ENCODE measurements around the gene GARIN3.

Gene GARIN3

GRCh38 chr5:157197086-157197485 lies 31.0 kb upstream of the GARIN3 start:
- no peak overlapping the region for H3K14ac ChIP-seq (ENCODE audit: low read length)
- H3K23ac ChIP-seq (ENCODE audit: low read length), result no peak overlapping the region
- no peaks in the 10 kb centered on the region for H3K36me3 ChIP-seq (ENCODE audit: control insufficient read depth in 1 of 2, insufficient read depth in 2 of 2, low read length in 2 of 2)
- no peak overlapping the region for H3K18ac ChIP-seq (ENCODE audit: low read length)
- no peaks in the 10 kb centered on the region for H3K27me3 ChIP-seq (ENCODE audit: insufficient read depth, low read length)
- H3K4me2 ChIP-seq (ENCODE audit: low read length), result no peak overlapping the region
- no peak overlapping the region for H4K91ac ChIP-seq (ENCODE audit: low read depth, low read length)
- no peak overlapping the region for H4K12ac ChIP-seq (ENCODE audit: low read depth, low read length)
- H3K9ac ChIP-seq (ENCODE audit: low read length), result no peak overlapping the region
- H2BK120ac ChIP-seq (ENCODE audit: insufficient read depth, low read length, poor library complexity), result no peak overlapping the region
- H3K4me1 ChIP-seq (ENCODE audit: control insufficient read depth in 1 of 2, insufficient read depth in 2 of 2, low read length in 2 of 2), result no peaks in the 10 kb centered on the region
- no peaks in the 10 kb centered on the region for H3K79me2 ChIP-seq (ENCODE audit: control insufficient read depth, insufficient read depth, low read length, poor library complexity)
- no peak overlapping the region for H3K4me3 ChIP-seq (ENCODE audit: low read depth, low read length)
- H3K27ac ChIP-seq (ENCODE audit: low read depth, low read length), result no peak overlapping the region
- no CpG with 5 or more reads among the region's 3 CpGs for WGBS (ENCODE audit: extremely low coverage, insufficient coverage, insufficient read length)
- no peak overlapping the region for H2AFZ ChIP-seq (ENCODE audit: insufficient read depth, low read length, poor library complexity)
- no peak overlapping the region for H3K4ac ChIP-seq (ENCODE audit: low read depth, low read length)
- DNase-seq, result no peak
- H2AK5ac ChIP-seq (ENCODE audit: low read length), result no peak overlapping the region
- no peak overlapping the region for H4K8ac ChIP-seq (ENCODE audit: low read depth, low read length)
- H3K9me3 ChIP-seq (ENCODE audit: insufficient read depth, low read depth, low read length), result no peaks in the 10 kb centered on the region
- H2BK12ac ChIP-seq (ENCODE audit: low read length), result no peak overlapping the region
- no peaks in the 10 kb centered on the region for H3K79me1 ChIP-seq (ENCODE audit: low read length)
- H2BK5ac ChIP-seq (ENCODE audit: low read depth, low read length, poor library complexity), result no peak overlapping the region

GRCh38 chr5:157196045-157196444 lies 30.0 kb upstream of the GARIN3 start:
- no peaks in the 10 kb centered on the region for H3K79me1 ChIP-seq (ENCODE audit: low read length)
- H2AK5ac ChIP-seq (ENCODE audit: low read length), result no peak overlapping the region
- no peak overlapping the region for H3K4me3 ChIP-seq (ENCODE audit: low read depth, low read length)
- H3K14ac ChIP-seq (ENCODE audit: low read length), result no peak overlapping the region
- H2BK120ac ChIP-seq (ENCODE audit: insufficient read depth, low read length, poor library complexity), result no peak overlapping the region
- no peaks in the 10 kb centered on the region for H3K4me1 ChIP-seq (ENCODE audit: control insufficient read depth in 1 of 2, insufficient read depth in 2 of 2, low read length in 2 of 2)
- H2AFZ ChIP-seq (ENCODE audit: insufficient read depth, low read length, poor library complexity), result no peak overlapping the region
- no peak overlapping the region for H3K23ac ChIP-seq (ENCODE audit: low read length)
- no peaks in the 10 kb centered on the region for H3K27me3 ChIP-seq (ENCODE audit: insufficient read depth, low read length)
- H3K9me3 ChIP-seq (ENCODE audit: insufficient read depth, low read depth, low read length), result no peaks in the 10 kb centered on the region
- H3K18ac ChIP-seq (ENCODE audit: low read length), result no peak overlapping the region
- H2BK12ac ChIP-seq (ENCODE audit: low read length), result no peak overlapping the region
- no peaks in the 10 kb centered on the region for H3K36me3 ChIP-seq (ENCODE audit: control insufficient read depth in 1 of 2, insufficient read depth in 2 of 2, low read length in 2 of 2)
- no peak overlapping the region for H3K27ac ChIP-seq (ENCODE audit: low read depth, low read length)
- no peaks in the 10 kb centered on the region for H3K79me2 ChIP-seq (ENCODE audit: control insufficient read depth, insufficient read depth, low read length, poor library complexity)
- H4K8ac ChIP-seq (ENCODE audit: low read depth, low read length), result no peak overlapping the region
- H3K4me2 ChIP-seq (ENCODE audit: low read length), result no peak overlapping the region
- H2BK5ac ChIP-seq (ENCODE audit: low read depth, low read length, poor library complexity), result no peak overlapping the region
- H4K91ac ChIP-seq (ENCODE audit: low read depth, low read length), result no peak overlapping the region
- DNase-seq, result no peak
- H4K12ac ChIP-seq (ENCODE audit: low read depth, low read length), result no peak overlapping the region
- no peak overlapping the region for H3K4ac ChIP-seq (ENCODE audit: low read depth, low read length)
- no peak overlapping the region for H3K9ac ChIP-seq (ENCODE audit: low read length)

- H3K4me3 ChIP-seq (ENCODE audit: low read depth, low read length), result no peak overlapping the region
These were observed 27.8 kb upstream of the GARIN3 start for GRCh38 chr5:157193699-157194424.

GRCh38 chr5:157189223-157189622 lies 23.2 kb upstream of the GARIN3 start:
- Histone ChIP-seq H3K4ac (ENCODE audit: low read depth, low read length) (no peak overlapping the region), H4K8ac (ENCODE audit: low read depth, low read length) (no peak overlapping the region), H3K4me2 (ENCODE audit: low read length) (no peak overlapping the region), H3K36me3 (ENCODE audit: control insufficient read depth in 1 of 2, insufficient read depth in 2 of 2, low read length in 2 of 2) (no peaks in the 10 kb centered on the region), H2AK5ac (ENCODE audit: low read length) (no peak overlapping the region), H3K14ac (ENCODE audit: low read length) (no peak overlapping the region), H3K27ac (ENCODE audit: low read depth, low read length) (no peak overlapping the region), H2BK120ac (ENCODE audit: insufficient read depth, low read length, poor library complexity) (no peak overlapping the region), H3K79me2 (ENCODE audit: control insufficient read depth, insufficient read depth, low read length, poor library complexity) (no peaks in the 10 kb centered on the region), H3K9ac (ENCODE audit: low read length) (no peak overlapping the region), H2AFZ (ENCODE audit: insufficient read depth, low read length, poor library complexity) (no peak overlapping the region), H3K23ac (ENCODE audit: low read length) (no peak overlapping the region), H4K91ac (ENCODE audit: low read depth, low read length) (no peak overlapping the region), H3K4me3 (ENCODE audit: low read depth, low read length) (no peak overlapping the region), H3K18ac (ENCODE audit: low read length) (no peak overlapping the region), H3K27me3 (ENCODE audit: insufficient read depth, low read length) (no peaks in the 10 kb centered on the region), H2BK12ac (ENCODE audit: low read length) (no peak overlapping the region), H4K12ac (ENCODE audit: low read depth, low read length) (no peak overlapping the region), H3K9me3 (ENCODE audit: insufficient read depth, low read depth, low read length) (no peaks in the 10 kb centered on the region), H3K4me1 (ENCODE audit: control insufficient read depth in 1 of 2, insufficient read depth in 2 of 2, low read length in 2 of 2) (no peaks in the 10 kb centered on the region), H3K79me1 (ENCODE audit: low read length) (no peaks in the 10 kb centered on the region), H2BK5ac (ENCODE audit: low read depth, low read length, poor library complexity) (no peak overlapping the region)
- no peak for DNase-seq
- no CpG with 5 or more reads among the region's 7 CpGs for WGBS (ENCODE audit: extremely low coverage, insufficient coverage, insufficient read length)

More at GRCh38 chr5:157193699-157194424, 27.8 kb upstream of the GARIN3 start:
- no peak overlapping the region for H4K12ac ChIP-seq (ENCODE audit: low read depth, low read length)
- no peak overlapping the region for H3K27ac ChIP-seq (ENCODE audit: low read depth, low read length)
- H3K4me1 ChIP-seq (ENCODE audit: control insufficient read depth in 1 of 2, insufficient read depth in 2 of 2, low read length in 2 of 2), result no peaks in the 10 kb centered on the region
- no peak overlapping the region for H3K18ac ChIP-seq (ENCODE audit: low read length)
- no peak overlapping the region for H2BK120ac ChIP-seq (ENCODE audit: insufficient read depth, low read length, poor library complexity)
- H4K91ac ChIP-seq (ENCODE audit: low read depth, low read length), result no peak overlapping the region
- no peak overlapping the region for H2AFZ ChIP-seq (ENCODE audit: insufficient read depth, low read length, poor library complexity)
- no peaks in the 10 kb centered on the region for H3K9me3 ChIP-seq (ENCODE audit: insufficient read depth, low read depth, low read length)
- no peak overlapping the region for H3K9ac ChIP-seq (ENCODE audit: low read length)
- H3K79me1 ChIP-seq (ENCODE audit: low read length), result no peaks in the 10 kb centered on the region
- no peak overlapping the region for H3K4me2 ChIP-seq (ENCODE audit: low read length)
- no peak overlapping the region for H4K8ac ChIP-seq (ENCODE audit: low read depth, low read length)
- H2BK5ac ChIP-seq (ENCODE audit: low read depth, low read length, poor library complexity), result no peak overlapping the region
- H3K79me2 ChIP-seq (ENCODE audit: control insufficient read depth, insufficient read depth, low read length, poor library complexity), result no peaks in the 10 kb centered on the region
- H3K23ac ChIP-seq (ENCODE audit: low read length), result no peak overlapping the region
- H3K36me3 ChIP-seq (ENCODE audit: control insufficient read depth in 1 of 2, insufficient read depth in 2 of 2, low read length in 2 of 2), result no peaks in the 10 kb centered on the region
- no CpG with 5 or more reads among the region's 10 CpGs for WGBS (ENCODE audit: extremely low coverage, insufficient coverage, insufficient read length)
- no peak overlapping the region for H2BK12ac ChIP-seq (ENCODE audit: low read length)
- no peak for DNase-seq
- no peak overlapping the region for H3K4ac ChIP-seq (ENCODE audit: low read depth, low read length)
- no peak overlapping the region for H2AK5ac ChIP-seq (ENCODE audit: low read length)
- no peak overlapping the region for H3K14ac ChIP-seq (ENCODE audit: low read length)
- H3K27me3 ChIP-seq (ENCODE audit: insufficient read depth, low read length), result no peaks in the 10 kb centered on the region
